ENCODE data around the gene DARS1. TPM values are rescaled to one million over a fixed set of nuclear protein-coding genes. Genes with fewer than 3 reads are reported as not detected.

Gene DARS1
- total RNA-seq, 1 donor from 2014 or later = 82.9 TPM

DNA sequence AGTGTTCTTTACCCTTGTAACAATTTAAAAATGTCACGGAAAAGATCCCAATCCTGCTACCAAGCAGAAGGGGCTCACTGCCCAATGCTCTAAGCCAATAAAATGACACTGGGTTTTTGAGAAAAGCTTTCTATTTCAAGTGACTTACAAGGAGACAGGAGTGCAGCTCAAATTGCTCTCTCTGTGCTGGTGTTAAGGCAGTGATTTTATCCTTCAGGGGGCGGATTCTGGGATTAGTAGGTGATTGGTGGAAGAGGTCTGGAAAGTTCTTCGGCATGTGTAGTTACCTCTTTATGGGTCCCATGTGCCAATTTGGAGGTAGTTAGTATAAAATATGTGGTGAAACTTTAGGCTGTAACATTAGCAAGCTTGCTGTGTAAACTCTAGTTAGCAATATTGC, 81.8 kb downstream of the DARS1 start:
- Mint-ChIP-seq H3K36me3 (ENCODE audit: low read depth, unreplicated experiment) (peaks cover 4% of the 10 kb centered on the region), H3K27me3 (ENCODE audit: unreplicated experiment) (no peaks in the 10 kb centered on the region), H3K27ac (ENCODE audit: unreplicated experiment) (no peak overlapping the region), H3K4me1 (ENCODE audit: unreplicated experiment) (no peaks in the 10 kb centered on the region), H3K9me3 (ENCODE audit: unreplicated experiment) (no peaks in the 10 kb centered on the region), H3K4me3 (ENCODE audit: unreplicated experiment) (no peak overlapping the region)
- DNase-seq (ENCODE audit: low spot score) = no peak
- TF ChIP-seq, protein P1, sequence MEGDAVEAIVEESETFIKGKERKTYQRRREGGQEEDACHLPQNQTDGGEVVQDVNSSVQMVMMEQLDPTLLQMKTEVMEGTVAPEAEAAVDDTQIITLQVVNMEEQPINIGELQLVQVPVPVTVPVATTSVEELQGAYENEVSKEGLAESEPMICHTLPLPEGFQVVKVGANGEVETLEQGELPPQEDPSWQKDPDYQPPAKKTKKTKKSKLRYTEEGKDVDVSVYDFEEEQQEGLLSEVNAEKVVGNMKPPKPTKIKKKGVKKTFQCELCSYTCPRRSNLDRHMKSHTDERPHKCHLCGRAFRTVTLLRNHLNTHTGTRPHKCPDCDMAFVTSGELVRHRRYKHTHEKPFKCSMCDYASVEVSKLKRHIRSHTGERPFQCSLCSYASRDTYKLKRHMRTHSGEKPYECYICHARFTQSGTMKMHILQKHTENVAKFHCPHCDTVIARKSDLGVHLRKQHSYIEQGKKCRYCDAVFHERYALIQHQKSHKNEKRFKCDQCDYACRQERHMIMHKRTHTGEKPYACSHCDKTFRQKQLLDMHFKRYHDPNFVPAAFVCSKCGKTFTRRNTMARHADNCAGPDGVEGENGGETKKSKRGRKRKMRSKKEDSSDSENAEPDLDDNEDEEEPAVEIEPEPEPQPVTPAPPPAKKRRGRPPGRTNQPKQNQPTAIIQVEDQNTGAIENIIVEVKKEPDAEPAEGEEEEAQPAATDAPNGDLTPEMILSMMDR (IDR thresholded peaks at IDR 0.05; ENCODE audit: unreplicated experiment) = no peak

DNA sequence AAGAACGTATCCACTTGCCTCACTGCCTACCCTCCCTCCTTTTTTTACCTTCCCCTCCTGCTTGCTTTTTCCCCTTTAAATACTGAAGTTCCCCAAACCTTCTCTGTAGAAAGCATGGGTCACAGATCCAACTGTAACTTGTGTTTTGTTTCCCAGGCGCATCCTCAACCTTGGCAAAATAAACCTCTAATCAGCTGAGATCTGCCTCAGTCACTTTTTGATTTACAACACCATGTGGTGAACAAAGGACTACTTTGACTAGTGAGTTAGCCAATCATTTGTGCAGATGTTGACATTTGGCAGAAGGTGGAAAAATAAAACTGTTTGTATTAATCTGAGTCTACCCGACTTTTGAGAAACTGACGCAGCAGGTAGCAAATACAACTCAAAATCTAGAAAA, 85.9 kb downstream of the DARS1 start:
- TF ChIP-seq, protein P1 (IDR thresholded peaks at IDR 0.05; ENCODE audit: unreplicated experiment) = no peak
- DNase-seq (ENCODE audit: low spot score) = no peak
- no peak overlapping the region for H3K27ac Mint-ChIP-seq (ENCODE audit: unreplicated experiment)
- H3K27me3 Mint-ChIP-seq (ENCODE audit: unreplicated experiment) = no peaks in the 10 kb centered on the region
- H3K36me3 Mint-ChIP-seq (ENCODE audit: low read depth, unreplicated experiment) = no peaks in the 10 kb centered on the region
- H3K9me3 Mint-ChIP-seq (ENCODE audit: unreplicated experiment) = no peaks in the 10 kb centered on the region
- no peaks in the 10 kb centered on the region for H3K4me1 Mint-ChIP-seq (ENCODE audit: unreplicated experiment)
- no peak overlapping the region for H3K4me3 Mint-ChIP-seq (ENCODE audit: unreplicated experiment)

DNA sequence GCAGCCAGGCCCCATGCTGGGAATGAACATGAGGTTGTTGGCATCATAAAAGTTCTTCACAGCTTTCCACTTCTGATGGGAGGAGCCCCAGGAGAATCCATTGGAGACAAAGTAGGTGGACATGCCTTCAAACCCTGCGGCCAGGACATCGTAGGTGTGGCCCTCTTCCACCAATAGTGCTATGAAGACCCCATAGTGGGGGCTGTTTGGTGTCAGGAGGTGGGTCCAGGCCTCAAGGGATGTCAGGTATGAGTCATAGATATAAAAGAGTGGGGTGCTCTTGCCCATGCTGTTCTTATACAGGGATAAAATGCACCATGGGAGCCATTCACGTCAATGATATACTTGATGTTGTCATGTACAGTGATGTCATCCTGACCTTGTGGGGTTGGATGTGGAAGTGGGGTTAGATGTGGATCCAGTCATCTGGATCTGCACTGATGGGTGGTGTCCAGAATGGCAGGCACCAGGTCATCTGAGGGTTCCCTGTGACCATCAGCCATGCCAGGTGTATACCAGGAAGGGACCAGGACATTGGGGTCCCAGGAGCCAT, 87.1 kb downstream of the DARS1 start:
- TF ChIP-seq, protein P1 (IDR thresholded peaks at IDR 0.05; ENCODE audit: unreplicated experiment) = no peak
- H3K4me3 Mint-ChIP-seq (ENCODE audit: unreplicated experiment) = no peak overlapping the region
- H3K36me3 Mint-ChIP-seq (ENCODE audit: low read depth, unreplicated experiment) = no peaks in the 10 kb centered on the region
- no peak overlapping the region for H3K27ac Mint-ChIP-seq (ENCODE audit: unreplicated experiment)
- no peak for DNase-seq (ENCODE audit: low spot score)
- H3K9me3 Mint-ChIP-seq (ENCODE audit: unreplicated experiment) = no peaks in the 10 kb centered on the region
- peaks cover 1% of the 10 kb centered on the region for H3K27me3 Mint-ChIP-seq (ENCODE audit: unreplicated experiment)
- H3K4me1 Mint-ChIP-seq (ENCODE audit: unreplicated experiment) = no peaks in the 10 kb centered on the region

DNA sequence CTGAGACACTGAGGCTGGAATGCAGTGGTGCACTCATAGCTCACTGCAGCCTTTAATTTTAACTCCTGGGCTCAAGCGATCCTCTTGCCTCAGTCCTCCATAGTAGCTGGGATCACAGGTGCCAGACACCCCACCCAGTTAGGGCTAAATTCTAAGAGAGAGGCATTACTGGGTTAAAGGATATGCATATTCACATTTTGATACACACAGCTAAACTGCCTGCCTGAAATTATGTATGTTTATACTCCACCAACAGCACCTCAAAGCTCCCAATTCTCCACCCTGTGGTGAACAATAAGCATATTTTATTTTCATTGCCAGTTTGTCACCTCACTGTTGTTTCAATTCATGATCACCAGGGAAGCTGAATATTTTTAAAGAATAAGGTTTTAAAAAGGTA, 90.5 kb downstream of the DARS1 start:
- Mint-ChIP-seq H3K4me1 (ENCODE audit: unreplicated experiment) (peaks cover 5% of the 10 kb centered on the region), H3K27me3 (ENCODE audit: unreplicated experiment) (peaks cover 3% of the 10 kb centered on the region), H3K36me3 (ENCODE audit: low read depth, unreplicated experiment) (no peaks in the 10 kb centered on the region), H3K9me3 (ENCODE audit: unreplicated experiment) (no peaks in the 10 kb centered on the region), H3K27ac (ENCODE audit: unreplicated experiment) (no peak overlapping the region), H3K4me3 (ENCODE audit: unreplicated experiment) (no peak overlapping the region)
- TF ChIP-seq, protein P1 (IDR thresholded peaks at IDR 0.05; ENCODE audit: unreplicated experiment) = no peak
- no peak for DNase-seq (ENCODE audit: low spot score)

DNA sequence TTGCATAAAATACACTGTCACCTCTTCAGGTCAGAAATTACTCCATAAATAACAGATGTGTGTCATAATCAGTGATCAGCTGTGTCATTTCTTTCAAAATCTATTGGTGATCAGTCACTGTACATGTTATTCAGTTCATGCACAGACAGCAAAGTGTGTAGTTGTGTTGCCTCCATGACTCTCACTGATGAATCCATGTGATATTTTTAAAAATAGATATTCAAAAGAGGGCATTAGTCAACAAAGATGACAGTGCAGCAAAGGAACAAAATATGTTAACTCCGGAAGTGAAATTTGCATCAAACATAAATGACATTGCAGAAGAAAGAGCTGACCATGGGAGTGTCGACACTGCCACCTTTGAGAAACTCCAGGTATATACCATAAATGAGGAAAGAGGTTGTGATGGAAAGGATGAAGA, 92.0 kb downstream of the DARS1 start:
- H3K27ac Mint-ChIP-seq (ENCODE audit: unreplicated experiment) = no peak overlapping the region
- H3K36me3 Mint-ChIP-seq (ENCODE audit: low read depth, unreplicated experiment) = no peaks in the 10 kb centered on the region
- peaks cover 3% of the 10 kb centered on the region for H3K27me3 Mint-ChIP-seq (ENCODE audit: unreplicated experiment)
- TF ChIP-seq, protein P1 (IDR thresholded peaks at IDR 0.05; ENCODE audit: unreplicated experiment) = no peak
- H3K4me3 Mint-ChIP-seq (ENCODE audit: unreplicated experiment) = no peak overlapping the region
- no peaks in the 10 kb centered on the region for H3K9me3 Mint-ChIP-seq (ENCODE audit: unreplicated experiment)
- H3K4me1 Mint-ChIP-seq (ENCODE audit: unreplicated experiment) = peaks cover 5% of the 10 kb centered on the region
- no peak for DNase-seq (ENCODE audit: low spot score)

Data from endothelial cell (in vitro differentiated cells).